Right lung (tissue), 5 donors: Measurements from ENCODE around the gene FEN1. TPM values are rescaled to one million over a fixed set of nuclear protein-coding genes. Genes with fewer than 3 reads are reported as not detected.

Source experiments
- DNase-seq, 2 donors: peaks; one replicate each; pipeline ENCODE4 v3.0.0-alpha.2; 2013
- polyA plus RNA-seq, 5 donors: library from polyadenylated mRNA; unstranded; fragments of 120-200 nt; gene quantifications; one replicate each; pipeline versions ENCODE4 v1.2.1 to v1.2.3, GENCODE V29; 2013; ENCODE audit warnings: inconsistent platforms in 1 of 5, low replicate concordance in 1 of 5; ENCODE audit not compliant: insufficient read length in 5 of 5, insufficient read depth in 1 of 5

Gene FEN1
- polyA plus RNA-seq, 5 donors = 24.3 to 38.2 (median 28.5) TPM

GRCh38 chr11:61773356-61773755 is 19.4 kb upstream of the FEN1 start:
- no peak for DNase-seq

GRCh38 chr11:61773809-61774208 is 18.9 kb upstream of the FEN1 start:
- no peak for DNase-seq

- no peak for DNase-seq
Observed at GRCh38 chr11:61774411-61774810, 18.3 kb upstream of the FEN1 start.

DNA sequence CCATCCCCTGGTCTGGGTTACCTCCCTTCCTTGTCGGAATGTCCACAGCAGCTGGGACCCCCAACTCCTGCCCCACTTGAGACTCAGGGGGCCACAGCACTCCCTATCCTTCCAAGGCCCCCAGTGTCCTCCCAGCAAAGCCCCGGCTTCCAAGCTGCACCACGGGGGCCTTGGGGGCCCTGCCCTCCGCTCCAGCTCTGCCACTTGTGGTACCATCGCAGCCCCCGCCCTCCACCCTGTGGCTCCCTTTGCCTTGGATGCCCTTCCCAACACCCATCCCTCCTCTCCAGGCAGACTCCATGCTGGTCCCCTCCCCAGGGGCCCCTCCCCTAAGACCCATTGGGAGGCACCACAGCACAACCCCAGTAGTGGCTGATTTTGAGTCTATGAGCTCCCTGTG is 17.6 kb upstream of the FEN1 start:
- no peak for DNase-seq

GRCh38 chr11:61775606-61776554 is 16.8 kb upstream of the FEN1 start:
- no peak for DNase-seq

DNA sequence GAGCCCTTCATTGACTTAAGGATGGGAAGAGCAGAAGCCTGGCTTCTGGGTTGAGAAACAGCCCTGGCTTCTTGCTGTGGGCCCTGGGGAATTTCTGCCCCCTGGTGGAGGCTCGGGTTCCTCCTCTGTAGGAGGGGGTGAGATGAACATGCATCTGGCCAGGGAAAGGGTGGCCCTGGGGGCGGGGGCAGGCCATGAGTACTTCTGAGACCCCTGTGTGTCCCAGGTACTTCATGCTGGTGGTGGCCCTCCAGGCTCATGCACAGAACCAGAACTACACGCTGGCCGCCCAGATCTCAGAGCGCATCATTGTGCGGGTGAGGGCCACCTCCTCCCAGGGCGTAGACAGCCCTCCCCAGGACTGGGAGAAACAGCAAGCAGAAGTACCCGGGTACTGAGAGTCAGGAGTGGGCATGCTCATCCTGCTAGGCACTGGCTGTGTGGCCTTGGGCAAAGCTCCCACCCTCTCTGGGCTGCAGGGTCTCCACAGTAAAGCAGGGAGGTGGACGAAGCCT is 16.1 kb upstream of the FEN1 start:
- no peak for DNase-seq

DNA sequence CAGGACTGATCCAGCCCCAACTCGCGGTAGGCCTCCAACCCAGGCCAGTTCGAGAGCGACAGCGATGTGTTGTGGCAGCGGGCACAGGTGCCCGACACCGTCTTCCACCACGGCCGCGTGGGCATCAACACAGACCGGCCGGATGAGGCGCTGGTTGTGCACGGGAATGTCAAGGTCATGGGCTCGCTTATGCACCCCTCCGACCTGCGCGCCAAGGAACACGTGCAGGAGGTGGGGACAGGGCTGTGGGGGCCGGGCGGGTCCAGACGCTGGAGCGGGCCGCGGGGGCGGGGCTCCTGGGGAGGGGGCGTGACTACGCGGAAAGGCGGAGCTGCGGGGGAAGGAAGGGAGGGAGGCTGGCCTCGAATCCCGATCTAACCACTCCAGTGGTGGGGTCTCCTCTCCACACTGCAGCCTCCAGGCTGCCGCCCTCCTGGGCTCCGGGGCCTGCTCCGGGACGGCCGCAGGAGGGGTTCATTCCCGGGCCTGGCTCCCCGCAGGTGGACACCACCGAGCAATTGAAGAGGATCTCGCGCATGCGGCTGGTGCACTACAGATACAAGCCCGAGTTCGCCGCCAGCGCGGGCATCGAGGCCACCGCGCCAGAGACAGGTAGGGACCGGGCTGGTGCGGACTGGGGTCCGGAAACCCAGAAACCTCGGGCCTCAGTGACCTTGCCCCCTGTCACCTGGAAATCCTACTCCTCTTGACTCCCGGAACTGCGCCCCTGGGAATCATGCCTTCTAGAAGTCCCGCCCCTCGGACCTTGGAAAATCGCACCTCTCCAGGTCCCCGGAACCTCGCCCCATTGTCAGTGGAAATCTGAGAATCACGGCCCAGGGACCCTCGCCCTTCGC is 15.2 kb upstream of the FEN1 start:
- no peak for DNase-seq

- DNase-seq = no peak
Observed at GRCh38 chr11:61778357-61778886, 14.3 kb upstream of the FEN1 start.

GRCh38 chr11:61778920-61779650 is 13.6 kb upstream of the FEN1 start:
- DNase-seq = no peak

- no peak for DNase-seq
Observed at GRCh38 chr11:61779666-61780525, 12.8 kb upstream of the FEN1 start.

DNA sequence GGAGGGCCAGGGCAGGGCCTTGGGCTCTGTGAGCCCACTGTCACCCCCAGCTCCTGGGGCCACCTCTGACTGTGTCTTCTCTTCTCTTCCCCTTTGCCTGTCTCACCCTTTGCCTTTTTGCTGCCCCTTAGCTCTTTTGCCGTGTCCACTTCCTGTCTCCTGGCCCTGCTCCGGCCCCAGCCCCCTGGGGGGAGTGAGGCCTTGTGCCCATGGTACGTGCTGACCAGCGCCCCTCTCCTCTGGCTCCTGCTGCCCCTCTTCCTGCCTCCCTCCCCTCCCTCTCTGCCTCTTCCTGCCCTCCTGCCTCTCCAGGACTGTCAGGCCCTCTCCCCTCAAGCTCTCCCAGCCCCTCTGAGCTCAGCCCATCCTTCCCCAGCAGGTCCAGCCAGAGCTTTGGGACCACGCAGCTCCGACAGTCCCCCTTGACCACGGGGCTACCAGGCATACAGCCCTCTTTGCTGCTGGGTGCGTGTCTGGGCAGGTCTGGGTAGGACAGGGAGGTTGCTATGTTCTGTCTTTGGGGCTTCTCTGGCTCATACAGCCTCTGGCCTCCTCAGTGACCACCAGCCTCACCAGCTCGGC is 12.0 kb upstream of the FEN1 start:
- no peak for DNase-seq

DNA sequence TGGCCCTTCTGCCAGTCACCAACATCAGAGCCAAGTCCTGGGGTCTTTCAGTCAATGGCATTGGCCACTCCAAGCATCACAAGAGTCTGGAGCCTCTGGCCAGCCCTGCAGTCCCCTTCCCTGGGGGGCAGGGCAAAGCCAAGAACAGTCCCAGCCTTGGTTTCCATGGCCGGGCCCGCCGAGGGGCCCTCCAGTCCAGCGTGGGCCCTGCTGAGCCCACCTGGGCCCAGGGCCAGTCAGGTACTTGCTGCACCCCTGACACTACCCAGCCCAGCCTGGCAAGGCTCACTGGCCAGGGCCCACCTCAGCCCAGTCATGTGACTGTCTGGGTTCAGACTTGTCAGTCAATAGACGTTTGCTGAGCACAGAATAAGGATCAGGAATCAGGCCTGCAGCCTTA is 11.1 kb upstream of the FEN1 start:
- DNase-seq = no peak

DNA sequence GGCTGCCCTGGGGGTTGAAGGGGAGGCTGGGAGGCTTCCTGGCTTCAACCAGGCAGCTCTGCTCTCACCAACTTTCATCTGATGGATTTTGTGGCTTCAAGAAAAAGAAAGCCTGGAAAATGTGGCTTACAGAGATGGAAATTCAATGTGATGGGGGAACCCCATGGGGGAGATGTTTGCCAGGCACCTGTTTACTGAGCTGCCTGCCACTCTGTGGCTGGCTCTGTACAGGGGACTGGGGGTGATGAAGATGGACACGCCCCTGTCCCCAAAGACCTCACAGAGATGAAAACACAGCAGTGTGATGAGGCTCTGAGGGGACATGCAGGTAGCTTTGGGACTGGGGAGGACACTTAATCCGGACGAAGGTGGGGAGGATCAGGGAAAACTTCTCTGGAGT is 10.4 kb upstream of the FEN1 start:
- no peak for DNase-seq

GRCh38 chr11:61782841-61783240 is 9.9 kb upstream of the FEN1 start:
- DNase-seq = no peak

- no peak for DNase-seq
Observed at GRCh38 chr11:61783717-61784505, 8.8 kb upstream of the FEN1 start.

DNA sequence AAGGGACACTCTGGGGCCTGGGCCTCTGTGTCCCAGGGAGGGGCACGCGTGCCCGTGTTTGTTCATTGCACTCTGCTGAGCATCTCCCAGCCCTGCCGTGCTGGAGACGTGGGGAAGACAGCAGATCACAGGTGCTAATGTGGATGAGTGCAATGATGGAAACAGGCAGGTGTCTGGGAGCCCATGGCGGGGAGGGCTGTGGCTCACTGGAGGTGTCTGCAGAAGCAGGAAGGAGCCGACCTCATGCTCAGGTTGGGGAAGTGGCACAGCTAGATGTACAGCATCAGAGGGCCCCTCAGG is 8.3 kb upstream of the FEN1 start:
- no peak for DNase-seq

- no peak for DNase-seq
Observed at GRCh38 chr11:61785837-61786402, 6.8 kb upstream of the FEN1 start.

DNA sequence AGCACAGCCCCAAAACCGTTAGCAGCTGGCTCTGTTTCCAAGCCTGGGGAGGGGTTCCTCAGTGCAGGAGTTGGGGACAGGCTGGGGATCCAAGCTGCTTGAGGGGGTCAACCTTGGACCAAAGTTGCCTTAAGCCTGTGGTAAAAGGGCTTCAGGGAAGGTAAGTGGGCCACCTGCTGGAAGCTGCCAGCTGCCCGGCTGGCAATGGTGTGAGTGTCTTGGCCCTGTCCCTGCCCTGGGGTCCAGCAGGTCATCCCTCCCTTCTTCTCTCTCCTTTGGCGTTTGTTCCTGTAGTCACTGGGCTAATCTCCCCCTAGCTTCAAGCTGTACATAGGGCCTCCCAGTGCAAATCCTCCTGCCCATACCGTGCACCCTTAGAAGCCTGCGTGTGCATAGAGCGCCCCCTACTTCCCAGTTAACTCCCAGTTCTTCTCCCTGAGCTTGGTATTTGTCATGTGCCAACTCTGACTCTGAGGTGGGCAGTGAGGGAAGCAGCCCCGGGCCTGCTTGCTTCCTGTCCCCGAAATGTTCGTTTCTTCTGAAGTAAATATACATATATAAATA is 4.7 kb upstream of the FEN1 start:
- DNase-seq = no peak
